ENCODE measurements around the gene ARPC1A. TPM values are rescaled to one million over a fixed set of nuclear protein-coding genes. Genes with fewer than 3 reads are reported as not detected.

ARPC1A gene
- polyA plus RNA-seq, 1 donor from 2014 or later, result 154 TPM

DNA sequence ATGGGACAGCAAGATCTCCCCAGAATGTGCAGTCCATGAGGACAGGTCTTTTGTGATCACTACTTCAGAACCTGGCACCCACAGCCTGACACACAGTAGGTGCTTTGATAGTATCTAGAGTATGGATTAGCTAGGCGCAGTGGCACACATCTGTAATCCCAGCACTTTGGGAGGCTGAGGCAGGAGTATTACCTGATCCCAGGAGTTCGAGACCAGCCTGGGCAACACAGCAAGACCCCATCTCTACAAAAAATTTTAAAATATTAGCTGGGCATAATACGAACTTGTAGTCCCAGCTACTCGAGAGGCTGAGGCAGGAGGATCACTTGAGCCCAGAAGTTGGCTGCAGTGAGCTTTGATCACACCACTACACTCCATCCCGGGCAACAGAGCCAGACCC, 26.5 kb downstream of the ARPC1A start:
- H3K9ac ChIP-seq (ENCODE audit: low read length), result no peak overlapping the region
- no peak overlapping the region for H3K27ac ChIP-seq (ENCODE audit: low read length)
- TF ChIP-seq EP300 (conservative IDR thresholded peaks at IDR 0.05; ENCODE audit: poor library complexity, severe bottlenecking) (no peak), SMC3 (conservative IDR thresholded peaks at IDR 0.05; ENCODE audit: poor library complexity) (no peak), RAD21 (conservative IDR thresholded peaks at IDR 0.05) (no peak), POLR2AphosphoS5 (IDR thresholded peaks at IDR 0.05) (no peak), MXI1 (conservative IDR thresholded peaks at IDR 0.05; ENCODE audit: poor library complexity, severe bottlenecking) (no peak), TAF1 (IDR thresholded peaks at IDR 0.05; ENCODE audit: low read depth) (no peak), EZH2 (IDR thresholded peaks at IDR 0.05; ENCODE audit: borderline replicate concordance, insufficient read depth, low read length, poor library complexity, severe bottlenecking) (no peak)
- TF ChIP-seq, protein P1, sequence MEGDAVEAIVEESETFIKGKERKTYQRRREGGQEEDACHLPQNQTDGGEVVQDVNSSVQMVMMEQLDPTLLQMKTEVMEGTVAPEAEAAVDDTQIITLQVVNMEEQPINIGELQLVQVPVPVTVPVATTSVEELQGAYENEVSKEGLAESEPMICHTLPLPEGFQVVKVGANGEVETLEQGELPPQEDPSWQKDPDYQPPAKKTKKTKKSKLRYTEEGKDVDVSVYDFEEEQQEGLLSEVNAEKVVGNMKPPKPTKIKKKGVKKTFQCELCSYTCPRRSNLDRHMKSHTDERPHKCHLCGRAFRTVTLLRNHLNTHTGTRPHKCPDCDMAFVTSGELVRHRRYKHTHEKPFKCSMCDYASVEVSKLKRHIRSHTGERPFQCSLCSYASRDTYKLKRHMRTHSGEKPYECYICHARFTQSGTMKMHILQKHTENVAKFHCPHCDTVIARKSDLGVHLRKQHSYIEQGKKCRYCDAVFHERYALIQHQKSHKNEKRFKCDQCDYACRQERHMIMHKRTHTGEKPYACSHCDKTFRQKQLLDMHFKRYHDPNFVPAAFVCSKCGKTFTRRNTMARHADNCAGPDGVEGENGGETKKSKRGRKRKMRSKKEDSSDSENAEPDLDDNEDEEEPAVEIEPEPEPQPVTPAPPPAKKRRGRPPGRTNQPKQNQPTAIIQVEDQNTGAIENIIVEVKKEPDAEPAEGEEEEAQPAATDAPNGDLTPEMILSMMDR (IDR thresholded peaks at IDR 0.05; ENCODE audit: poor library complexity, severe bottlenecking), result no peak
- TF ChIP-seq, protein P2, sequence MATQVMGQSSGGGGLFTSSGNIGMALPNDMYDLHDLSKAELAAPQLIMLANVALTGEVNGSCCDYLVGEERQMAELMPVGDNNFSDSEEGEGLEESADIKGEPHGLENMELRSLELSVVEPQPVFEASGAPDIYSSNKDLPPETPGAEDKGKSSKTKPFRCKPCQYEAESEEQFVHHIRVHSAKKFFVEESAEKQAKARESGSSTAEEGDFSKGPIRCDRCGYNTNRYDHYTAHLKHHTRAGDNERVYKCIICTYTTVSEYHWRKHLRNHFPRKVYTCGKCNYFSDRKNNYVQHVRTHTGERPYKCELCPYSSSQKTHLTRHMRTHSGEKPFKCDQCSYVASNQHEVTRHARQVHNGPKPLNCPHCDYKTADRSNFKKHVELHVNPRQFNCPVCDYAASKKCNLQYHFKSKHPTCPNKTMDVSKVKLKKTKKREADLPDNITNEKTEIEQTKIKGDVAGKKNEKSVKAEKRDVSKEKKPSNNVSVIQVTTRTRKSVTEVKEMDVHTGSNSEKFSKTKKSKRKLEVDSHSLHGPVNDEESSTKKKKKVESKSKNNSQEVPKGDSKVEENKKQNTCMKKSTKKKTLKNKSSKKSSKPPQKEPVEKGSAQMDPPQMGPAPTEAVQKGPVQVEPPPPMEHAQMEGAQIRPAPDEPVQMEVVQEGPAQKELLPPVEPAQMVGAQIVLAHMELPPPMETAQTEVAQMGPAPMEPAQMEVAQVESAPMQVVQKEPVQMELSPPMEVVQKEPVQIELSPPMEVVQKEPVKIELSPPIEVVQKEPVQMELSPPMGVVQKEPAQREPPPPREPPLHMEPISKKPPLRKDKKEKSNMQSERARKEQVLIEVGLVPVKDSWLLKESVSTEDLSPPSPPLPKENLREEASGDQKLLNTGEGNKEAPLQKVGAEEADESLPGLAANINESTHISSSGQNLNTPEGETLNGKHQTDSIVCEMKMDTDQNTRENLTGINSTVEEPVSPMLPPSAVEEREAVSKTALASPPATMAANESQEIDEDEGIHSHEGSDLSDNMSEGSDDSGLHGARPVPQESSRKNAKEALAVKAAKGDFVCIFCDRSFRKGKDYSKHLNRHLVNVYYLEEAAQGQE (IDR thresholded peaks at IDR 0.05; ENCODE audit: borderline replicate concordance), result no peak
- peaks cover 3% of the 10 kb centered on the region for H3K36me3 ChIP-seq (ENCODE audit: insufficient read depth, low read length)
- no peaks in the 10 kb centered on the region for H3K79me2 ChIP-seq (replicated peaks; ENCODE audit: insufficient read depth, low read length)
- no peaks in the 10 kb centered on the region for H3K27me3 ChIP-seq (ENCODE audit: insufficient read depth, low read depth, low read length)
- H2AFZ ChIP-seq (ENCODE audit: low read depth, low read length), result no peak overlapping the region
- H3K9me2 ChIP-seq (ENCODE audit: insufficient read depth, low read length), result no peaks in the 10 kb centered on the region
- no peaks in the 10 kb centered on the region for H3K9me3 ChIP-seq (ENCODE audit: low read length)
- H4K20me1 ChIP-seq (ENCODE audit: insufficient read depth), result no peaks in the 10 kb centered on the region
- no peaks in the 10 kb centered on the region for H3F3A ChIP-seq (ENCODE audit: insufficient read depth, low read length, poor library complexity, severe bottlenecking)
- no peak overlapping the region for H3K4me3 ChIP-seq (ENCODE audit: low read length)
- H3K4me2 ChIP-seq (ENCODE audit: low read length), result no peak overlapping the region

DNA sequence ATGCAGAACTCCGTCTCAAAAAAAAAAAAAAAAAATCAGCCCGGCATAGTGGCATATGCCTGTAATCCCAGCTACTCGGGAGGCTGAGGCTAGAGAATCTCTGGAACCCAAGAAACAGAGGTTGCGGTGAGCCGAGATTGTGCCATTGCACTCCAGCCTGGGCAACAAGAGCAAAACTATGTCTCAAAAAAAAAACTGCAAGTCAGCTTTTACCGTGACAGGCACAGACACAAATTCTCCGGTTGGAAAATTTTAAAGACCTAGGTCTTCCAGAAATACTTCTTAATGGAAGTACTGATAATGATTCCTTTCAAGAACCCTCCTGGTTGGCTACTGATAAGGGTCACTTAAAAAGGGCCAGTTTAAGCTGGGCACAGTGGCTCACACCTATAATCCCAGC, 29.4 kb downstream of the ARPC1A start:
- H2AFZ ChIP-seq (ENCODE audit: low read depth, low read length), result no peak overlapping the region
- H3F3A ChIP-seq (ENCODE audit: insufficient read depth, low read length, poor library complexity, severe bottlenecking), result no peaks in the 10 kb centered on the region
- no peaks in the 10 kb centered on the region for H3K9me2 ChIP-seq (ENCODE audit: insufficient read depth, low read length)
- no peak overlapping the region for H3K27ac ChIP-seq (ENCODE audit: low read length)
- H3K9ac ChIP-seq (ENCODE audit: low read length), result no peak overlapping the region
- no peaks in the 10 kb centered on the region for H3K9me3 ChIP-seq (ENCODE audit: low read length)
- H3K36me3 ChIP-seq (ENCODE audit: insufficient read depth, low read length), result peaks cover 3% of the 10 kb centered on the region
- no peak overlapping the region for H3K4me2 ChIP-seq (ENCODE audit: low read length)
- TF ChIP-seq, protein P2 (IDR thresholded peaks at IDR 0.05; ENCODE audit: borderline replicate concordance), result no peak
- no peak for TF ChIP-seq RAD21 (conservative IDR thresholded peaks at IDR 0.05)
- TF ChIP-seq EZH2 (IDR thresholded peaks at IDR 0.05; ENCODE audit: borderline replicate concordance, insufficient read depth, low read length, poor library complexity, severe bottlenecking), result no peak
- no peak for TF ChIP-seq TAF1 (IDR thresholded peaks at IDR 0.05; ENCODE audit: low read depth)
- TF ChIP-seq MXI1 (conservative IDR thresholded peaks at IDR 0.05; ENCODE audit: poor library complexity, severe bottlenecking), result no peak
- no peak for TF ChIP-seq EP300 (conservative IDR thresholded peaks at IDR 0.05; ENCODE audit: poor library complexity, severe bottlenecking)
- TF ChIP-seq, protein P1 (IDR thresholded peaks at IDR 0.05; ENCODE audit: poor library complexity, severe bottlenecking), result no peak
- no peak for TF ChIP-seq POLR2AphosphoS5 (IDR thresholded peaks at IDR 0.05)
- TF ChIP-seq SMC3 (conservative IDR thresholded peaks at IDR 0.05; ENCODE audit: poor library complexity), result no peak
- no peaks in the 10 kb centered on the region for H4K20me1 ChIP-seq (ENCODE audit: insufficient read depth)
- H3K27me3 ChIP-seq (ENCODE audit: insufficient read depth, low read depth, low read length), result no peaks in the 10 kb centered on the region
- no peak overlapping the region for H3K4me3 ChIP-seq (ENCODE audit: low read length)
- H3K79me2 ChIP-seq (replicated peaks; ENCODE audit: insufficient read depth, low read length), result no peaks in the 10 kb centered on the region

Measured in neural cell (in vitro differentiated cells).